ENCODE results near the gene UBA7.
"Not testable (repeated sequence)": the region's sequence is repeated elsewhere in the genome, so short reads cannot be mapped to it uniquely, and the experiment has no call there.

The UBA7 gene

GRCh38 chr3:49785565-49786356, 28.0 kb downstream of the UBA7 start:
- peak in 8 of 58 donors; percentile 53 to 66 (median 64) for DNase-seq

GRCh38 chr3:49782277-49782676, 31.5 kb downstream of the UBA7 start:
- not testable (repeated sequence) for DNase-seq

GRCh38 chr3:49781415-49782199, 32.1 kb downstream of the UBA7 start:
- no peak for DNase-seq

- DNase-seq: not testable (repeated sequence)
Observed at GRCh38 chr3:49780975-49781365, 32.8 kb downstream of the UBA7 start.

GRCh38 chr3:49780080-49780974, 33.4 kb downstream of the UBA7 start:
- DNase-seq: peak in 2 of 58 donors; percentile 3 to 17

GRCh38 chr3:49779358-49780079, 34.2 kb downstream of the UBA7 start:
- no peak for DNase-seq

- DNase-seq: not testable (repeated sequence)
Observed at GRCh38 chr3:49776101-49776500, 37.7 kb downstream of the UBA7 start.

GRCh38 chr3:49775538-49775937, 38.2 kb downstream of the UBA7 start:
- DNase-seq: peak in 39 of 58 donors; percentile 4 to 73 (median 34)

- no peak for DNase-seq
Observed at GRCh38 chr3:49772703-49773102, 41.0 kb downstream of the UBA7 start.

- no peak for DNase-seq
Observed at GRCh38 chr3:49771340-49771938, 42.3 kb downstream of the UBA7 start.

GRCh38 chr3:49769926-49770325, 43.8 kb downstream of the UBA7 start:
- DNase-seq: no peak

GRCh38 chr3:49769286-49769915, 44.4 kb downstream of the UBA7 start:
- DNase-seq: no peak

- DNase-seq: no peak
Observed at GRCh38 chr3:49763981-49764380, 49.8 kb downstream of the UBA7 start.

GRCh38 chr3:49761661-49762060, 52.1 kb downstream of the UBA7 start:
- DNase-seq: no peak

GRCh38 chr3:49759226-49759625, 54.5 kb downstream of the UBA7 start:
- no peak for DNase-seq

GRCh38 chr3:49757197-49757596, 56.6 kb downstream of the UBA7 start:
- no peak for DNase-seq

- DNase-seq: no peak
Observed at GRCh38 chr3:49756036-49756435, 57.7 kb downstream of the UBA7 start.

All from anterior cingulate cortex (tissue), 58 donors.